ENCODE measurements around the gene CAPN12. TPM values are rescaled to one million over a fixed set of nuclear protein-coding genes. Genes with fewer than 3 reads are reported as not detected.

The CAPN12 gene
- total and polyA plus RNA-seq, 2 experiments from 2014 or later = 19.1 to 20.5 TPM

DNA sequence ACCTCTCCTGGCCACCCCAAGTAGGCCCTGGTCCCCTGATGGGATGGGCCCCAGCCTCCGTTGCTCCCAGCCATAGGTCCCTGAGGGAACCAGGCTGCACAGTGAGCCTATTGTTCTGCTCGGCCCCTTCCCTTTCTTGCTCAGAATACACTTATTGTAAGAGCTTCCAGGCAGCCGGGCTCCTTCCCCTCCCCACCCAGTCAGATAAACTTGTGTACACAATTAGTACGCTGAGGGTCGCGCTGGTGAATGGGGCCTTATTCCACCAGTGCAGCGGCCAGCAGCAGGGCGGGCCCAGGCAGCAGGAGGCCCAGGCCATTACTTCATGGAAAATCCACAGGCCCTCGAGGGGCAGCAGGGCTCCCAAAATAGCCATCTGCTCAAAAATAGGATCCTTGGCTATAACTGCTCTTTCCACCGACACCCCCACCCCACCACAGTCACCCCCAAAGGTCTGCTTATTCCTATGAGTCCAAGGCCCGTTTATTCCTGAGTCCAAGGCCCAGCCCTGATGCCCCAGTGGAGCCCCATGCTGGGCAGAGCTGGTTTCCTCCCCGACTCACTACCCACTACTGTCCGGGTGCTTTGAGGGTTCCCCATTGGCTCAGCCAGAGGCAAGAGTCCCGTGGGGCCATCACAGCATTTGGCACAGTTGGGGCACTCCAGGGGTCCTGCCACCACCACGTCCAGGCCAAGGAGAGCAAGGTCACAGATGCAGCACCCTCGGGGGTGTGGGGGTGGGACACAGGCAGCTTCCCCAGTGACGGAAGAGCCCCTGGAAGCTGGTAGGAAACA is 22.1 kb downstream of the CAPN12 start:
- Histone ChIP-seq H2AFZ (no peak overlapping the region), H3K4me2 (no peak overlapping the region), H3K4me1 (ENCODE audit: insufficient read depth) (no peaks in the 10 kb centered on the region), H3K79me2 (replicated peaks; ENCODE audit: insufficient read depth) (no peaks in the 10 kb centered on the region), H3K9me2 (ENCODE audit: insufficient read depth) (no peaks in the 10 kb centered on the region), H3K36me3 (ENCODE audit: insufficient read depth) (peaks cover 36% of the 10 kb centered on the region), H3K27me3 (ENCODE audit: insufficient read depth) (no peaks in the 10 kb centered on the region), H3K27ac (ENCODE audit: low read depth) (no peak overlapping the region), H4K20me1 (replicated peaks; ENCODE audit: insufficient read depth) (peaks cover 2% of the 10 kb centered on the region; the same call in 1 of the 2 replicates), H3F3A (replicated peaks; ENCODE audit: low read depth) (peaks cover 16% of the 10 kb centered on the region; the same call in 1 of the 2 replicates), H3K4me3 (no peak overlapping the region)
- no peak for ATAC-seq
- TF ChIP-seq POLR2AphosphoS5 (IDR thresholded peaks at IDR 0.05; ENCODE audit: low read depth) (0 out of 2 replicates have a peak, but pooled peaks have one; percentile 2), EZH2phosphoT487 (IDR thresholded peaks at IDR 0.05; ENCODE audit: unreplicated experiment) (no peak), NANOG (IDR thresholded peaks at IDR 0.05; ENCODE audit: borderline replicate concordance) (no peak)
- no peaks in the 10 kb centered on the region for H3K9me3 Mint-ChIP-seq
- DNase-seq (ENCODE audit: low spot score) = no peak
- no peak overlapping the region for H3K27ac Mint-ChIP-seq
- H3K4me1 Mint-ChIP-seq = 0 out of 3 replicates have a peak, but pooled peaks cover 2% of the 10 kb centered on the region
- H3K27me3 Mint-ChIP-seq (ENCODE audit: insufficient read depth, low read depth, poor library complexity) = peaks cover 19% of the 10 kb centered on the region
- H3K36me3 Mint-ChIP-seq (ENCODE audit: low read depth) = peaks cover 72% of the 10 kb centered on the region
- H3K4me3 Mint-ChIP-seq = no peak overlapping the region

DNA sequence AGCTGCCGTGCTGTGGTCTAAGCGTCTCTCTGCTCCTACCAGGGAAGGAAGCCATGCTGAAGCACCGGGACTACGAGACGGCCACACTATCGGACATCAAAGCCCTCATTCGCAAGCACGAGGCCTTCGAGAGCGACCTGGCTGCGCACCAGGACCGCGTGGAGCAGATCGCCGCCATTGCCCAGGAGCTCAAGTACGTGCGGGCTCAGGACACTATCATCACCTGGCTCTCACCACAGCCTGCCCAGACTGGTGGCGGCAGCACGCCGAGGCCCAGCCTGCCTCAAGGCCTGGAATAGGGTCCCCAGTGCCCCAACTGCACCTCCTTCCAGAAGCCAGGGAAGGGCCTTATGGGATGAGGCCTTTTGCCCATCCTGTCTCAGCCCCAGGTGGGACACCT is 22.8 kb downstream of the CAPN12 start:
- H3K36me3 Mint-ChIP-seq (ENCODE audit: low read depth) = peaks cover 71% of the 10 kb centered on the region
- no peaks in the 10 kb centered on the region for H3K9me2 ChIP-seq (ENCODE audit: insufficient read depth)
- peaks cover 2% of the 10 kb centered on the region for H4K20me1 ChIP-seq (replicated peaks; ENCODE audit: insufficient read depth)
- no peak overlapping the region for H3K27ac Mint-ChIP-seq
- no peak overlapping the region for H3K27ac ChIP-seq (ENCODE audit: low read depth)
- H3K36me3 ChIP-seq (ENCODE audit: insufficient read depth) = peaks cover 40% of the 10 kb centered on the region
- no peak overlapping the region for H3K4me3 Mint-ChIP-seq
- no peaks in the 10 kb centered on the region for H3K27me3 ChIP-seq (ENCODE audit: insufficient read depth)
- H3K27me3 Mint-ChIP-seq (ENCODE audit: insufficient read depth, low read depth, poor library complexity) = peaks cover 16% of the 10 kb centered on the region
- no peak overlapping the region for H2AFZ ChIP-seq
- H3K79me2 ChIP-seq (replicated peaks; ENCODE audit: insufficient read depth) = no peaks in the 10 kb centered on the region
- H3K9me3 Mint-ChIP-seq = no peaks in the 10 kb centered on the region
- TF ChIP-seq REST (IDR thresholded peaks at IDR 0.05; ENCODE audit: unreplicated experiment) (no peak), NANOG (IDR thresholded peaks at IDR 0.05; ENCODE audit: borderline replicate concordance) (no peak), CREB1 (CRISPR knock-in tag; IDR thresholded peaks at IDR 0.05; ENCODE audit: low read depth) (no peak)
- H3F3A ChIP-seq (replicated peaks; ENCODE audit: low read depth) = peaks cover 16% of the 10 kb centered on the region; the same call in 1 of the 2 replicates
- H3K4me3 ChIP-seq = no peak overlapping the region
- no peak overlapping the region for H3K4me2 ChIP-seq
- 0 out of 3 replicates have a peak, but pooled peaks cover 2% of the 10 kb centered on the region for H3K4me1 Mint-ChIP-seq
- DNase-seq (ENCODE audit: low spot score) = no peak
- ATAC-seq = no peak
- no peaks in the 10 kb centered on the region for H3K4me1 ChIP-seq (ENCODE audit: insufficient read depth)
